GM21381 (cell line): Measurements from ENCODE around the gene HBD.

ENCODE experiments used
- ATAC-seq: cut with Tn5 transposase; IDR thresholded peaks from one replicate; pipeline ENCODE4 v1.9.1; 2021; ENCODE audit warnings: mild to moderate bottlenecking, moderate library complexity; ENCODE audit not compliant: unreplicated experiment

Gene HBD

GRCh38 chr11:5196067-5196466 lies 38.2 kb downstream of the HBD start:
- ATAC-seq: no peak

- no peak for ATAC-seq
Measured at GRCh38 chr11:5192738-5193137, 41.5 kb downstream of the HBD start.

GRCh38 chr11:5188201-5188600 lies 46.1 kb downstream of the HBD start:
- no peak for ATAC-seq
